Measurements from ENCODE around the gene PERP.
"Not testable (repeated sequence)": the region's sequence is repeated elsewhere in the genome, so short reads cannot be mapped to it uniquely, and the experiment has no call there.

Gene PERP

DNA sequence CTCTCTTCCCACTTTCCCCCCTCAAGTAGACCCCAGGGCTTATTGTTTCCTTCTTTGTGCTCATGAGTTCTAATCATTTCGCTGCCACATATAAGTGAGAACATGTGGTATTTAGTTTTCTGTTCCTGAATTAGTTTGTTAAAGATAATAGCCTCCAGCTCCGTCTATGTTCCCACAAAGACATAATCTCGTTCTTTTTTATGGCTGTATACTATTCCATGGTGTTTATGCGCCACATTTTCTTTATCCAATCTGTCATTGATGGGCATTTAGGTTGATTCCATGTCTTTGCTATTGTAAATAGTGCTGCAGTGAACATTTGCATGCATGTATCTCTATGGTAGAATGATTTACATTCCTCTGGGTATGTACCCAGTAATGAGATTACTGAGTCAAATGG is 16.9 kb upstream of the PERP start:
- TF ChIP-seq, protein P1, sequence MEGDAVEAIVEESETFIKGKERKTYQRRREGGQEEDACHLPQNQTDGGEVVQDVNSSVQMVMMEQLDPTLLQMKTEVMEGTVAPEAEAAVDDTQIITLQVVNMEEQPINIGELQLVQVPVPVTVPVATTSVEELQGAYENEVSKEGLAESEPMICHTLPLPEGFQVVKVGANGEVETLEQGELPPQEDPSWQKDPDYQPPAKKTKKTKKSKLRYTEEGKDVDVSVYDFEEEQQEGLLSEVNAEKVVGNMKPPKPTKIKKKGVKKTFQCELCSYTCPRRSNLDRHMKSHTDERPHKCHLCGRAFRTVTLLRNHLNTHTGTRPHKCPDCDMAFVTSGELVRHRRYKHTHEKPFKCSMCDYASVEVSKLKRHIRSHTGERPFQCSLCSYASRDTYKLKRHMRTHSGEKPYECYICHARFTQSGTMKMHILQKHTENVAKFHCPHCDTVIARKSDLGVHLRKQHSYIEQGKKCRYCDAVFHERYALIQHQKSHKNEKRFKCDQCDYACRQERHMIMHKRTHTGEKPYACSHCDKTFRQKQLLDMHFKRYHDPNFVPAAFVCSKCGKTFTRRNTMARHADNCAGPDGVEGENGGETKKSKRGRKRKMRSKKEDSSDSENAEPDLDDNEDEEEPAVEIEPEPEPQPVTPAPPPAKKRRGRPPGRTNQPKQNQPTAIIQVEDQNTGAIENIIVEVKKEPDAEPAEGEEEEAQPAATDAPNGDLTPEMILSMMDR (conservative IDR thresholded peaks at IDR 0.05; ENCODE audit: low read depth, low read length): no peak
- H3K4me3 ChIP-seq (ENCODE audit: low read length): no peak overlapping the region
- DNase-seq (ENCODE audit: low read depth): no peak

DNA sequence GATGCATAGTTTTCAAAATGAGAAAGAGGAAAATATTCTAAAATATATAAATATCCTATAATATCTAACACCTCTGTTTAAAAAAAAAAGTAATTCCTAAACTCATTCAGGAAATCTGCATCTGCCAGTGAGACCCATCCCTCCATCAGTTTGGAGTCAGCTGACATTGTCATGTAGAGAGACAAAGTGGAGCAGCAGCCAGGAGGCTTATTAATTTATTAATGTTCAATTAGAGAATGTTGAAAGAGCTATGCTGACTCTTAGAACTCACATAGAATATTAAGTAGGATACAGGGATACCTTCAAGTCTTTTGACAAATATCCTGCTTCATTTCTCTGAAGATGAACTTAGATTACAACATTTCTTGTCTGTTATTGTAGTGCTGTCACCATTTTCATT is 12.8 kb upstream of the PERP start:
- DNase-seq (ENCODE audit: low read depth): no peak
- H3K4me3 ChIP-seq (ENCODE audit: low read length): no peak overlapping the region
- TF ChIP-seq, protein P1 (conservative IDR thresholded peaks at IDR 0.05; ENCODE audit: low read depth, low read length): no peak

DNA sequence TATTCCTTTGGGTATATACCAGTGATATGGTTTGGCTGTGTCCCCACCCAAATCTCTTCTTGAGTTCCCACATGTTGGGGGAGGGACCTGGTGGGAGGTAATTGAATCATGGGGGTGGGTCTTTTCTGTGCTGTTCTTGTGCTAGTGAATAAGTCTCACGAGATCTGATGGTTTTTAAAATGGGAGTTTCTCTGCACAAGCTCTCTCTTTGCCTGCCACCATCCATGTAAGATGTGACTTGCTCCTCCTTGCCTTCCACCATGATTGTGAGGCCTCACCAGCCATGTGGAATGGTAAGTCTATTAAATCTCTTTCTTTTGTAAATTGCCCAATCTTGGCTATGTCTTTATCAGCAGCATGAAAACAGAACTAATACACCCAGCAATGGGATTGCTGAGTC is 12.0 kb upstream of the PERP start:
- not testable (repeated sequence) for H3K4me3 ChIP-seq (ENCODE audit: low read length); DNase-seq (ENCODE audit: low read depth)

DNA sequence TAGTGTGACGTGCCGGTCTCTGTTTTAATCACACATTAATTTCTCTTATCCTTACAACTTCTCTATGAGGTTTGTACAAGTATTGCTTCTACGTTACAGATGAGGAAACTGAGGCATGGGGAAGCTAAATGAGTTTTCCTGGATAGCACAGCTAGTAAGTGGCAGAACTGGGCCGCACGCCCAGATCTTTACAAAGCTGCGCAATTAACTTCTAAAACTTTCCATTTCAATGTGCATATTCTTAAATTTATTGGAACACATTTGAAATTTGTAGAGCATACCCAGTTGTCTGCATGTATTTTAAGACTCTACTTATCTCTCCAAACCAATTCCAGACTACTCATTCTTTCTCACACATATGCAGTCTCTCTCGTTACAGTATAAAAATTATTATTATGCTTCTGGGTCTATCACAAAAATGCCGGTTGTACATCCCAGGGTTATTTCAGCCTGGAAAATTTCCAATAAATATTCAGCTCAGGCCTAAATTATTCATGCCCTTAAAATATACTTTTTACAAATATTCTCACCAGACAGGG is 10.2 kb upstream of the PERP start:
- TF ChIP-seq, protein P1 (conservative IDR thresholded peaks at IDR 0.05; ENCODE audit: low read depth, low read length): no peak
- H3K4me3 ChIP-seq (ENCODE audit: low read length): no peak overlapping the region
- no peak for DNase-seq (ENCODE audit: low read depth)

DNA sequence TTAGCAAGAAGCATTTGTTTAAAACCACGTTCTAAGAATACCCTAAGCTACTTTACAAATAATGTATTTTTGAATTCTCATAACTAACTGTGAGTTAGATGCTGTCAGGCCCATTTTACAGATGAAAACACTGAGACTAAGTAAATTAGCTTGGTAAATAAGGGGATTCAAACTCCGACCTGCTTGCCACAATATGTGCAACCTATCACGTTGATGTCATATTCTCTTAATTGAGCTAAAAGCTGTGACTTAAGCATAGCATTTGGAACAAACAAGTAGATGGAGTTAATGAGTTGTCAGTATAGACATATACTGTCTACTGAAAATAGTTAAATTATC is 9.4 kb upstream of the PERP start:
- DNase-seq (ENCODE audit: low read depth): no peak
- TF ChIP-seq, protein P1 (conservative IDR thresholded peaks at IDR 0.05; ENCODE audit: low read depth, low read length): no peak
- H3K4me3 ChIP-seq (ENCODE audit: low read length): no peak overlapping the region

DNA sequence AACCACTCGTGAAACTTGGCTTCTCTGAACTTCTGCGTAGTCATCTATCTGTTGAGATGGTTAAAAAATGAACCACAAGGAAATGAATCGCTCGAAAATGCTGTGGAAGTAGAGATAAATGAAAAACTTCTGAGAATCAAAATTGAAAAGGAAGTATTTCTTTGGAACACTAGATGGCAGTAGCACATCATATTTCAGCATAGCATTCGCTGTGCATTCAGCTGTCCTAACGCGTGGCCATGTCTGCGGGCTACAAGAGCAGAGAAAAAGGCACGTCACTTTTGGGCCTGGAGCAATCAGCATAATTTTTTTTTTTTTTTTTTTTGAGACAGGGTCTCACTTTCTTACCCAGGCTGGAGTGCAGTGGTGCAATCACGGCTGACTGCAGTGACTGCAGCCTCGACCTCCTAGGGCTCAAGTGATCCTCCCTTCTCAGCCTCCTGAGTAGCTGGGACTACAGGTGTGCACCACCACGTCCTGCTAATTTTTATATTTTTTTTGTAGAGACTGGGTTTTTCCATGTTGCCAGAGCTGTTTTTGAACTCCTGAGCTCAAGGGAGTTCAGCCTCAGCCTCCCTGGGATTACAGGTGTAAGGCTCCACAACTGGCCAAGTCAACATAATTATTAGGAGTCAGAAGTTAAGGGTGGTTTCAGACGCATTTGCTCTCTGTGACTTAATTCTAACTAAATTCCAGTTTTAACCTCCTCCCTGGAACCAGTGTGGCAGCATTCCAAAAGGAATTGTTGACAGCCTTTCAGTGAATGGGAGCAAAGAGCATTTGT is 8.8 kb upstream of the PERP start:
- DNase-seq (ENCODE audit: low read depth): no peak
- TF ChIP-seq, protein P1 (conservative IDR thresholded peaks at IDR 0.05; ENCODE audit: low read depth, low read length): peak; percentile 60
- H3K4me3 ChIP-seq (ENCODE audit: low read length): no peak overlapping the region

DNA sequence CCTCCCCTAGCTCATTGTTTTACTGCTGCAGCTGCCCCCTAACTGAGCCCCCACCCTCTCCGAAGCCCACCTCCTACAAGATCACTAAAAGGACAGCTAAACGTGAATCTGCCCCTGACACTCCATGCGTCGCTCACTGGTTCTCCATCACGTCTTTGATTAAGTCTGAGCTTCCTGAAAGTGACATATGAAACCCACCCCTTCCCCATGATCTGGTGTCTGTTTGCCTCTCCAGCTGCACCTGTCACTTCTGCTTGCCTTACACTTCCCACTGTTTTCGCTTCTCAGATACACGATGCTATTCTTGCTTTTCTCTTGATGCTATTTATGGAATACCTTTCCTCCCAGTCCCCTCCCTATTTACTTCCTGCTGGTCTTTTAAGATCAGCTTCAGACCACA is 8.0 kb upstream of the PERP start:
- TF ChIP-seq, protein P1 (conservative IDR thresholded peaks at IDR 0.05; ENCODE audit: low read depth, low read length): no peak
- H3K4me3 ChIP-seq (ENCODE audit: low read length): no peak overlapping the region
- DNase-seq (ENCODE audit: low read depth): no peak

Measured in retinal pigment epithelial cell (primary cell).